Measurements from ENCODE around the gene DPYD.

DPYD gene

DNA sequence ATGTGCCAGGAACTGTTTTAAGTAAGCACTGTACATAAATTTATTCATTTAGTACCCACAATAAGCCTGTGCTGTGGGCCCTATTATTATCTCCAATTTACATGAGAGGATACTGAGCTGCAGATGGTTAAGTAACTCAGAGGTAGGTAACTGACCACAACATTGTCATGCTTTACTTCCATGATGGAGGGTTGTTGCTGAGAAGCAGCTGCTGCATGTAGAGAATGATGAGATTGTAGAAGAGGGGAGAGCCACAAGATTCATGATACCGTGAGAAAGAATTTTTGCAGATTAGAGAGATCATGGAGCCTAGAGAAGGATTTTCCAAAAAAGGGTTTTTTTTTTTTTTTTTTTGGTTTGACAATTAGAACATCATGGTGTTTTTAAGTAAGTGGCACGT is 886.2 kb downstream of the DPYD start:
- Histone ChIP-seq H3K36me3 (ENCODE audit: insufficient read depth) (no peaks in the 10 kb centered on the region), H3K4me3 (IDR thresholded peaks at IDR 0.05; ENCODE audit: insufficient read depth, low read depth, low read length) (no peak overlapping the region), H3K9ac (no peak overlapping the region), H3K79me2 (ENCODE audit: insufficient read depth, low read depth) (no peaks in the 10 kb centered on the region), H3K27me3 (ENCODE audit: insufficient read depth, low read depth) (no peaks in the 10 kb centered on the region), H3K4me1 (ENCODE audit: low read depth, poor library complexity, severe bottlenecking) (peaks cover 19% of the 10 kb centered on the region), H2AFZ (ENCODE audit: low read depth) (no peak overlapping the region), H4K20me1 (ENCODE audit: insufficient read depth) (no peaks in the 10 kb centered on the region), H3K27ac (no peak overlapping the region), H3K4me2 (no peak overlapping the region)
- TF ChIP-seq CTCF (conservative IDR thresholded peaks at IDR 0.05; ENCODE audit: low read depth, low read length) = no peak

GRCh38 chr1:97033949-97034348 is 886.9 kb downstream of the DPYD start:
- Histone ChIP-seq H3K4me2 (peak overlapping the region; percentile 7; the same call in 1 of the 2 replicates), H4K20me1 (ENCODE audit: insufficient read depth) (no peaks in the 10 kb centered on the region), H3K79me2 (ENCODE audit: insufficient read depth, low read depth) (no peaks in the 10 kb centered on the region), H3K4me3 (IDR thresholded peaks at IDR 0.05; ENCODE audit: insufficient read depth, low read depth, low read length) (no peak overlapping the region), H3K27ac (no peak overlapping the region), H2AFZ (ENCODE audit: low read depth) (no peak overlapping the region), H3K36me3 (ENCODE audit: insufficient read depth) (no peaks in the 10 kb centered on the region), H3K9ac (no peak overlapping the region), H3K4me1 (ENCODE audit: low read depth, poor library complexity, severe bottlenecking) (peaks cover 18% of the 10 kb centered on the region), H3K27me3 (ENCODE audit: insufficient read depth, low read depth) (no peaks in the 10 kb centered on the region)
- TF ChIP-seq CTCF (conservative IDR thresholded peaks at IDR 0.05; ENCODE audit: low read depth, low read length) = no peak
